H1 (cell line): Measurements from ENCODE around the gene CD72. TPM values are rescaled to one million over a fixed set of nuclear protein-coding genes. Genes with fewer than 3 reads are reported as not detected.

Source experiments
- CTCF ChIA-PET: fragments of 300-600 bp; sonication (Branson Sonifier 250); formaldehyde crosslinking; loops from one replicate; lab custom pipeline; 2021; ENCODE audit not compliant: partially characterized antibody; lab: Charles Lee
- POLR2A ChIA-PET: fragments of 300-600 bp; sonication (Branson Sonifier 250); formaldehyde crosslinking; loops from one replicate; lab custom pipeline; 2021; ENCODE audit warnings: inconsistent platforms; ENCODE audit not compliant: partially characterized antibody; lab: Charles Lee
- DNase-seq, 2 experiments: peaks; one replicate each; pipeline versions ENCODE4 v3.0.0 to v3.0.0-alpha.2; 2010 to 2022; ENCODE audit warnings: low spot score in 2 of 2, low read depth in 1 of 2, mixed read lengths in 1 of 2
- FAIRE-seq: peaks from 2 replicates; lab custom pipeline; 2011; peaks lifted over from hg19 to GRCh38; lab: Jason Lieb, UNC
- H2AFZ ChIP-seq: 2 replicates; pipeline ENCODE4 v1.8.1; 2012; ENCODE audit warnings: low read length, inconsistent platforms
- H2AK5ac ChIP-seq: 2 replicates; pipeline ENCODE4 v1.6.1; 2013; ENCODE audit warnings: low read depth, low read length
- H2BK120ac ChIP-seq: replicated peaks from 2 replicates; pipeline ENCODE3; 2013; ENCODE audit warnings: low read depth, low read length, inconsistent platforms
- H2BK12ac ChIP-seq: 2 replicates; pipeline ENCODE4 v1.6.1; 2013; ENCODE audit warnings: low read depth, low read length
- H2BK15ac ChIP-seq: 2 replicates; pipeline ENCODE4 v1.6.1; 2013; ENCODE audit warnings: low read length
- H2BK20ac ChIP-seq: 2 replicates; pipeline ENCODE4 v1.6.1; 2013; ENCODE audit warnings: low read length
- H2BK5ac ChIP-seq: 2 replicates; pipeline ENCODE4 v1.6.1; 2013; ENCODE audit warnings: low read depth, low read length
- H3K14ac ChIP-seq: 2 replicates; pipeline ENCODE4 v1.6.1; 2013; ENCODE audit warnings: inconsistent platforms; ENCODE audit not compliant: insufficient read length
- H3K18ac ChIP-seq: 2 replicates; pipeline ENCODE4 v1.6.1; 2013; ENCODE audit warnings: low read length; ENCODE audit errors: extremely low read depth
- H3K23ac ChIP-seq: 2 replicates; pipeline ENCODE4 v1.6.1; 2013; ENCODE audit warnings: inconsistent platforms; ENCODE audit not compliant: insufficient read length
- H3K23me2 ChIP-seq: 2 replicates; pipeline ENCODE4 v1.6.1; 2013; ENCODE audit warnings: low read depth, low read length
- H3K27ac ChIP-seq: 2 replicates; pipeline ENCODE4 v1.6.1; 2011; ENCODE audit warnings: low read depth, low read length, inconsistent platforms
- H3K27me3 ChIP-seq, 4 experiments: replicated peaks in 1 of 4; 1 replicate in 1 of 4; 2 replicates in 3 of 4; pipeline versions ENCODE4 v1.6.1 to v1.8.1; 2011 to 2013; ENCODE audit warnings: low read length in 3 of 4, mild to moderate bottlenecking in 3 of 4, inconsistent platforms in 2 of 4, mixed read lengths in 2 of 4, moderate library complexity in 1 of 4; ENCODE audit not compliant: control insufficient read depth in 3 of 4, insufficient read depth in 3 of 4; ENCODE audit errors: extremely low read depth in 1 of 4
- H3K36me3 ChIP-seq, 4 experiments: 2 replicates each; pipeline versions ENCODE4 v1.6.1 to v1.8.1; 2011 to 2013; ENCODE audit warnings: mild to moderate bottlenecking in 4 of 4, low read length in 3 of 4, moderate library complexity in 2 of 4, control low read depth in 1 of 4, inconsistent platforms in 1 of 4; ENCODE audit not compliant: insufficient read depth in 4 of 4, control insufficient read depth in 2 of 4
- H3K4ac ChIP-seq: replicated peaks from 2 replicates; pipeline ENCODE3; 2013; ENCODE audit warnings: low read length, low read depth, mixed read lengths, inconsistent platforms; ENCODE audit not compliant: insufficient read length
- H3K4me1 ChIP-seq, 4 experiments: replicated peaks in 1 of 4; 1 replicate in 1 of 4; 2 replicates in 3 of 4; pipeline versions ENCODE4 v1.6.1 to v1.8.1; 2011 to 2013; ENCODE audit warnings: low read length in 3 of 4, inconsistent platforms in 2 of 4, mixed read lengths in 1 of 4; ENCODE audit not compliant: insufficient read depth in 4 of 4, control insufficient read depth in 3 of 4
- H3K4me2 ChIP-seq, 2 experiments: 2 replicates each; pipeline versions ENCODE4 v1.6.1 to v1.8.1; 2011 to 2013; ENCODE audit warnings: low read depth in 2 of 2, low read length in 2 of 2, control low read depth in 1 of 2, inconsistent platforms in 1 of 2, mild to moderate bottlenecking in 1 of 2; ENCODE audit not compliant: insufficient read depth in 1 of 2
- H3K4me3 ChIP-seq, 4 experiments: fragments of 200-600, 300-600 bp in 1 of 4; sonication (generic), shearing (Covaris generic), sonication (Bioruptor Twin) in 1 of 4; 2 replicates each; pipeline versions ENCODE4 v1.5.1 to v1.8.1; 2011 to 2016; ENCODE audit warnings: low read length in 4 of 4, low read depth in 3 of 4, control low read depth in 2 of 4, inconsistent platforms in 2 of 4, mild to moderate bottlenecking in 2 of 4, mixed read lengths in 1 of 4, moderate library complexity in 1 of 4; ENCODE audit not compliant: insufficient read depth in 2 of 4; ENCODE audit errors: extremely low read depth in 1 of 4
- H3K56ac ChIP-seq: replicated peaks from 2 replicates; pipeline ENCODE3; 2013; ENCODE audit warnings: low read depth, mild to moderate bottlenecking, mixed read lengths, low read length, inconsistent platforms; ENCODE audit not compliant: insufficient read length
- H3K79me1 ChIP-seq: 2 replicates; pipeline ENCODE4 v1.6.1; 2013; ENCODE audit warnings: low read depth, low read length, control low read depth
- H3K79me2 ChIP-seq, 2 experiments: 2 replicates each; pipeline versions ENCODE4 v1.6.1 to v1.8.1; 2012 to 2013; ENCODE audit warnings: low read length in 2 of 2, mild to moderate bottlenecking in 2 of 2, inconsistent platforms in 1 of 2; ENCODE audit not compliant: insufficient read depth in 2 of 2, control insufficient read depth in 1 of 2
- H3K9ac ChIP-seq, 4 experiments: replicated peaks in 1 of 4; 1 replicate in 1 of 4; 2 replicates in 3 of 4; pipeline versions ENCODE4 v1.6.1 to v1.8.1; 2011 to 2013; ENCODE audit warnings: low read depth in 3 of 4, low read length in 3 of 4, control low read depth in 2 of 4, mild to moderate bottlenecking in 2 of 4, moderate library complexity in 2 of 4, inconsistent platforms in 1 of 4; ENCODE audit errors: extremely low read depth in 1 of 4
- H3K9me3 ChIP-seq, 2 experiments: 2 replicates each; pipeline versions ENCODE4 v1.6.1 to v1.8.1; 2012 to 2013; ENCODE audit warnings: mild to moderate bottlenecking in 2 of 2, moderate library complexity in 2 of 2, control low read depth in 1 of 2, inconsistent platforms in 1 of 2, low read depth in 1 of 2, low read length in 1 of 2, mixed read lengths in 1 of 2; ENCODE audit not compliant: insufficient read depth in 2 of 2
- H4K20me1 ChIP-seq, 2 experiments: replicated peaks in 1 of 2; 2 replicates each; pipeline versions ENCODE3 to v1.8.1; 2011 to 2013; ENCODE audit warnings: inconsistent platforms in 2 of 2, low read length in 2 of 2, mild to moderate bottlenecking in 1 of 2; ENCODE audit not compliant: insufficient read depth in 2 of 2, control insufficient read depth in 1 of 2
- H4K5ac ChIP-seq: 2 replicates; pipeline ENCODE4 v1.6.1; 2013; ENCODE audit warnings: low read length, low read depth, mixed read lengths, inconsistent platforms; ENCODE audit not compliant: insufficient read length
- H4K8ac ChIP-seq: 2 replicates; pipeline ENCODE4 v1.8.0; 2013; ENCODE audit warnings: mild to moderate bottlenecking, moderate library complexity, low read length, inconsistent platforms; ENCODE audit not compliant: insufficient read depth; ENCODE audit errors: extremely low read depth
- H4K91ac ChIP-seq: replicated peaks from 2 replicates; pipeline ENCODE3; 2013; ENCODE audit warnings: low read length, mixed read lengths, inconsistent platforms; ENCODE audit not compliant: insufficient read length
- CREB1 ChIP-seq: IDR thresholded peaks from 2 replicates; pipeline ENCODE4 v1.6.1; 2012; ENCODE audit warnings: inconsistent platforms
- KDM1A ChIP-seq: fragments of 200-600, 300-600 bp; sonication (generic); IDR thresholded peaks from 2 replicates; pipeline ENCODE4 v1.7.1; 2016; ENCODE audit warnings: mild to moderate bottlenecking, low read length, borderline replicate concordance
- KDM4A ChIP-seq: IDR thresholded peaks from one replicate; pipeline ENCODE4 v1.7.1; 2012; ENCODE audit warnings: low read depth, mild to moderate bottlenecking, moderate library complexity, low read length, inconsistent platforms; ENCODE audit not compliant: severe bottlenecking
- POLR2AphosphoS5 ChIP-seq: IDR thresholded peaks from 2 replicates; pipeline ENCODE4 v1.6.1; 2011; ENCODE audit warnings: low read depth, low read length
- SRF ChIP-seq: IDR thresholded peaks from 2 replicates; pipeline ENCODE4 v1.6.1; 2011; ENCODE audit warnings: mild to moderate bottlenecking, low read depth, low read length, moderate library complexity
- WGBS, 2 experiments: shearing (Covaris generic) in 1 of 2; methylation state at CpG; one replicate each; pipeline versions ENCODE4 v1.1.6 to v1.1.7; 2013 to 2015; ENCODE audit warnings: low lambda C conversion rate in 2 of 2, mixed read lengths in 2 of 2, inconsistent platforms in 1 of 2, low coverage in 1 of 2, missing lambda C conversion rate in 1 of 2; ENCODE audit not compliant: insufficient replicate concordance in 2 of 2, insufficient coverage in 1 of 2, insufficient read length in 1 of 2; ENCODE audit errors: extremely low coverage in 1 of 2, missing lambda C conversion rate in 1 of 2; 5-methylcytosine and 5-hydroxymethylcytosine counted together
- polyA plus RNA-seq, 7 experiments: library from polyadenylated mRNA; depleted of rRNA in 3 of 7; stranded (reverse) in 5 of 7; unstranded in 2 of 7; fragments of >200 nt in 5 of 7; fragments of 200-250 nt in 2 of 7; gene quantifications; 1 replicate in 5 of 7; 2 replicates in 1 of 7; 4 replicates in 1 of 7; pipeline versions ENCODE4 v1.2.1 to v1.2.3, GENCODE V29; 2011 to 2013; ENCODE audit warnings: missing spikeins in 2 of 7, mixed read lengths in 2 of 7
- total RNA-seq: library from RNA; stranded (reverse); fragmentation: NEBNext Ultra II Directional; extraction: Animal tissue kit (Norgen Biotek cat#: 25700); gene quantifications from 2 replicates; pipeline ENCODE4 v1.2.1, GENCODE V29; 2021

Gene CD72
- total and polyA plus RNA-seq, 2 of the 8 experiments (the other 6 are each of a cell fraction or from before 2014, with no cell fraction given) = 4.0 to 4.5 TPM

DNA sequence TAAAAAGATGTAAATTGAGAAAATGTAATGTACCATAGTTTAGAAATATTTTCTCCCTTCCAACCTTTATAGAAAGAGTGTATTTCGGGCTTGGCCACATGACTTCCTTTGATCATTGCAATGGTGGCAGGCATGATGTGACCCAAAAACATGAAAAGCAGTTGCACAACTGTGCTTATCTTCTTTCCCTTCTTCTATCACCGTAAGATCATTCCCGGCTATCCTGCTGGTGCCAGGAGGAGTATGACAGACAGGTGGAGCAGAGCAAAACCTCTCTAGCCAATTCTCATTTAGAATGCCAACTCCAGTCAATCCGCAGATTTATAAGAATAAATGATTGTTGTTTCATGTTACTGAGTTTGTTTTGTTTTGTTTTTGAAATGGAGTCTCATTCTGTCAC is 23.7 kb downstream of the CD72 start:
- no peaks in the 10 kb centered on the region for H3K79me1 ChIP-seq
- DNase-seq = no peak
- H2BK15ac ChIP-seq = no peak overlapping the region
- H3K27me3 ChIP-seq = no peaks in the 10 kb centered on the region
- H2BK20ac ChIP-seq = no peak overlapping the region
- no peak overlapping the region for H3K56ac ChIP-seq
- no peak overlapping the region for H3K18ac ChIP-seq
- no peak overlapping the region for H2BK12ac ChIP-seq
- no peak overlapping the region for H2BK120ac ChIP-seq
- no peaks in the 10 kb centered on the region for H3K36me3 ChIP-seq
- peak overlapping the region; percentile 16; the same call in 1 of the 2 replicates for H2AK5ac ChIP-seq
- TF ChIP-seq CREB1 = no peak
- TF ChIP-seq SRF = no peak
- no peak for TF ChIP-seq POLR2AphosphoS5
- TF ChIP-seq KDM4A = no peak
- no peak for TF ChIP-seq KDM1A
- POLR2A ChIA-PET = no interaction called here
- H2BK5ac ChIP-seq = no peak overlapping the region
- no peak for FAIRE-seq
- H3K4me2 ChIP-seq = no peak overlapping the region
- H3K27ac ChIP-seq = no peak overlapping the region
- H3K23ac ChIP-seq = no peak overlapping the region
- H2AFZ ChIP-seq = no peak overlapping the region
- H3K9me3 ChIP-seq = no peaks in the 10 kb centered on the region; a peak in 1 of 4 replicates
- H3K9ac ChIP-seq = no peak overlapping the region
- no peak overlapping the region for H4K5ac ChIP-seq
- H4K8ac ChIP-seq = no peak overlapping the region
- WGBS, 2 experiments = 90% methylated on average over 4 of the region's 4 CpGs; no CpG with 5 or more reads in 1 of the 2 experiments
- CTCF ChIA-PET = interaction anchor here (1.3 kb wide), 1 partner anchor 41 kb away, joined by 3 read pairs; no protein-coding TSS in a partner anchor
- no peak overlapping the region for H3K4me3 ChIP-seq
- no peaks in the 10 kb centered on the region for H3K23me2 ChIP-seq
- H3K4me1 ChIP-seq = peaks cover 0 to 7% (median 4%) of the 10 kb centered on the region in 4 experiments; a peak in 6 of 7 replicates
- no peak overlapping the region for H4K91ac ChIP-seq
- H4K20me1 ChIP-seq = no peaks in the 10 kb centered on the region
- no peaks in the 10 kb centered on the region for H3K79me2 ChIP-seq
- H3K4ac ChIP-seq = no peak overlapping the region
- H3K14ac ChIP-seq = no peak overlapping the region
